ENCODE data around the gene PARP16.
"Not testable (repeated sequence)": the region's sequence is repeated elsewhere in the genome, so short reads cannot be mapped to it uniquely, and the experiment has no call there.

Gene PARP16

DNA sequence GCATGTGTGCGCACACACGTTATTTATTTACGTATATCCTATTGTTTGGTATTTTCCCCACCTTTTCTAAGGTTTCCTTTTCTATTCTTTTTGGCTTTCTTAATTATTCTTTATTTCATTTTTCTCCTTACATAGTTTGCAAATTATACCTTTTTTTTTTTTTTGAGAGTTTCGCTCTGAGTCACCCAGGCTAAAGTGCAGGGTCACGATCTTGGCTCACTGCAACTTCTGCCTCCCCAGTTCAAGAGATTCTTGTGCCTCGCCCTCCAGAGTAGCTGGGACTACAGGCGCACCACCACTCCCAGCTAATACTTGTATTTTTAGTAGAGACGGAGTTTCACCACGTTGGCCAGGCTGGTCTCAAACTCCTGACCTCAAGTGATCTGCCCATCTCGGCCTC lies 55.4 kb downstream of the PARP16 start:
- CTCF ChIA-PET = no interaction called here
- no peak for DNase-seq (ENCODE audit: low read depth, low spot score)
- H3K4me3 ChIP-seq (ENCODE audit: low read depth, low read length) = no peak overlapping the region
- POLR2A ChIA-PET = no interaction called here
- TF ChIP-seq, protein P1, sequence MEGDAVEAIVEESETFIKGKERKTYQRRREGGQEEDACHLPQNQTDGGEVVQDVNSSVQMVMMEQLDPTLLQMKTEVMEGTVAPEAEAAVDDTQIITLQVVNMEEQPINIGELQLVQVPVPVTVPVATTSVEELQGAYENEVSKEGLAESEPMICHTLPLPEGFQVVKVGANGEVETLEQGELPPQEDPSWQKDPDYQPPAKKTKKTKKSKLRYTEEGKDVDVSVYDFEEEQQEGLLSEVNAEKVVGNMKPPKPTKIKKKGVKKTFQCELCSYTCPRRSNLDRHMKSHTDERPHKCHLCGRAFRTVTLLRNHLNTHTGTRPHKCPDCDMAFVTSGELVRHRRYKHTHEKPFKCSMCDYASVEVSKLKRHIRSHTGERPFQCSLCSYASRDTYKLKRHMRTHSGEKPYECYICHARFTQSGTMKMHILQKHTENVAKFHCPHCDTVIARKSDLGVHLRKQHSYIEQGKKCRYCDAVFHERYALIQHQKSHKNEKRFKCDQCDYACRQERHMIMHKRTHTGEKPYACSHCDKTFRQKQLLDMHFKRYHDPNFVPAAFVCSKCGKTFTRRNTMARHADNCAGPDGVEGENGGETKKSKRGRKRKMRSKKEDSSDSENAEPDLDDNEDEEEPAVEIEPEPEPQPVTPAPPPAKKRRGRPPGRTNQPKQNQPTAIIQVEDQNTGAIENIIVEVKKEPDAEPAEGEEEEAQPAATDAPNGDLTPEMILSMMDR (IDR thresholded peaks at IDR 0.05; ENCODE audit: insufficient read depth, low read length, missing control alignments) = no peak

DNA sequence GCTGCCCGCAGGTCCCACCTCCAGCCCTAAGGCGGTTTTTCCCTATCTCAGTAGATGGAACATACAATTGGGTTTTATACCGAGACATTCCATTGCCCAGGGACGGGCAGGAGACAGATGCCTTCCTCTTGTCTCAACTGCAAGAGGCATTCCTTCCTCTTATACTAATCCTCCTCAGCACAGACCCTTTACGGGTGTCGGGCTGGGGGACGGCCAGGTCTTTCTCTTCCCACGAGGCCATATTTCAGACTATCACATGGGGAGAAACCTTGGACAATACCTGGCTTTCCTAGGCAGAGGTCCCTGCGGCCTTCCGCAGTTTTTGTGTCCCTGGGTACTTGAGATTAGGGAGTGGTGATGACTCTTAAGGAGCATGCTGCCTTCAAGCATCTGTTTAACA lies 59.8 kb downstream of the PARP16 start:
- CTCF ChIA-PET; DNase-seq (ENCODE audit: low read depth, low spot score); H3K4me3 ChIP-seq (ENCODE audit: low read depth, low read length); POLR2A ChIA-PET: not testable (repeated sequence)

DNA sequence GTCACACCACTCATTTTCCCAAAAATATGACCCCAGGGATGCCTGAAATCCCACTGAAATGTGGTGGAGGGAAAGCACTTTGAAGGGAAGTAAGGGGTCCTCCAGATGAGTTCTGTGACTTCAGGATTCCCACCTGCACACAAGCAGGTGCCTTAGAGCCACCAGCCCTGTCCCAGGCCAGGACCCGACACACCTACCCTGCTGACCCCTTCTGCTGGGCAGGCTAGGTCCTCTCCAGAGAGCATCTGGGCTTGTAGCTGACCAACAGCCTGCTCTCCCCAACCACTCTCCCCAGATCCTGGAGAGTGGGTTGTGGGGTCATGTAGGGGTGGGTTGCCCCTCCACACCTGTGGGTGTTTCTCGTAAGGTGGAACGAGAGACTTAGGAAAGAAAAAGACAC lies 60.5 kb downstream of the PARP16 start:
- TF ChIP-seq, protein P1 (IDR thresholded peaks at IDR 0.05; ENCODE audit: insufficient read depth, low read length, missing control alignments) = no peak
- no peak overlapping the region for H3K4me3 ChIP-seq (ENCODE audit: low read depth, low read length)
- no peak for DNase-seq (ENCODE audit: low read depth, low spot score)
- ChIA-PET CTCF (no interaction called here), POLR2A (no interaction called here)

DNA sequence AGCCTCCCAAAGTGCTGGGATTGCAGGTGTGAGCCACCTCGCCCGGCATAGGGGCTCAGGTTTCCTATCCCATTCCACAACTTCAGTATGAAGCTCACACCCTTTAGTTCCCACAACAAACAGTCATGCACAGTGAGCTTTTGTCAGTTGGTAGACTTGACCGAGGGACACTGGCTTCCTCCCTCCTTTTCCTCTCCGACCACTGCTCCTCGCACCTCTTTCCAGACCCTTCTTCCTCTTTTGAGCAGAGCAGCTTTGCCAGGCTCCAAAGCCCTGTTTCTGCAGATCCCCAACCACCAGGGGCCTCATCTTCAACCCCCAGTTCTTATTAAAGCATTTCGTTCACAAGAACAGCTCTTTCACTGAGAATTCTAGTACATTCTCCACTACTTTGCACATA lies 62.7 kb downstream of the PARP16 start:
- POLR2A ChIA-PET = no interaction called here
- CTCF ChIA-PET = no interaction called here
- H3K4me3 ChIP-seq (ENCODE audit: low read depth, low read length) = no peak overlapping the region
- TF ChIP-seq, protein P1 (IDR thresholded peaks at IDR 0.05; ENCODE audit: insufficient read depth, low read length, missing control alignments) = no peak
- DNase-seq (ENCODE audit: low read depth, low spot score) = no peak

DNA sequence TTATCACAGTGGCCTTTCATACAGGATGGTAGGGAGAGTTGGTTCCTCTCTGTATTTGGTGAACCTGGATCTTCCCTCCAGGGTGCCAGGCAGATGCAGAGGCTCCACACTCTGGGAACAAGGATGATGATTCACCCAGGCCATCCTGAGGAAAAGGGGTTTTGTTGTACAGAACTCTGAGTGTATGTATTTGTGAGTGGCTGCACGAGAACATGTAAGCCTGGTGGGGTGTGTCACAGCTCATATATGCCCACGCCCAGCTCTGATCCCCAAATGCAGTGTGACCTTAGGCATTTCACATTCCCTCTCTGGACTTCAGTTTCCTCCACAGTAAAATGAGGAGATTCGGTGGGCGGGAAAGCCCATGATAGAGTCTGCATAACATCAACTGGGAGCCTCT lies 63.8 kb downstream of the PARP16 start:
- ChIA-PET POLR2A (no interaction called here), CTCF (no interaction called here)
- no peak for DNase-seq (ENCODE audit: low read depth, low spot score)
- TF ChIP-seq, protein P1 (IDR thresholded peaks at IDR 0.05; ENCODE audit: insufficient read depth, low read length, missing control alignments) = no peak
- H3K4me3 ChIP-seq (ENCODE audit: low read depth, low read length) = no peak overlapping the region

DNA sequence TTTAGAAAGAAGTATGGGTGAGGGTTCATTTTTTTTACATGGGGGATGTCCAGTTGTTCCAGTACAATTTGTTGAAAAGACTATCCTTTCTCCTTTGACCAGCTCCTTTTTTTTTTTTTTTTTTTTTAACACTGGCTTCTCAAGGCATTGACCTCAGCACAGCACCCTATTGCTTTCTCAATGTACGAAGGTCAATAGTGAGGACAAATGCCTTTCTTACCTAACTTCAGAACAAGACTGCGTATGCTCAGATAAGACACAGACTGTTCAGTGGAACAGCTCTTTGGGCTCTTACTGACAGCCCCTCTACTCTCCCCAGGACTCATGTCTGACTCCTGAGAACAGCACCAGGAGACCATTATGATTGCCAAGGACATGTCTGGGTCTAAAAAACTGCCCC lies 65.0 kb downstream of the PARP16 start:
- ChIA-PET CTCF (interaction anchor here (1.4 kb wide), 1 partner anchor 10 kb away, joined by 6 read pairs; the partner anchor contains the start of gene CILP), POLR2A (no interaction called here)
- DNase-seq (ENCODE audit: low read depth, low spot score) = no peak
- TF ChIP-seq, protein P1 (IDR thresholded peaks at IDR 0.05; ENCODE audit: insufficient read depth, low read length, missing control alignments) = no peak
- H3K4me3 ChIP-seq (ENCODE audit: low read depth, low read length) = no peak overlapping the region

DNA sequence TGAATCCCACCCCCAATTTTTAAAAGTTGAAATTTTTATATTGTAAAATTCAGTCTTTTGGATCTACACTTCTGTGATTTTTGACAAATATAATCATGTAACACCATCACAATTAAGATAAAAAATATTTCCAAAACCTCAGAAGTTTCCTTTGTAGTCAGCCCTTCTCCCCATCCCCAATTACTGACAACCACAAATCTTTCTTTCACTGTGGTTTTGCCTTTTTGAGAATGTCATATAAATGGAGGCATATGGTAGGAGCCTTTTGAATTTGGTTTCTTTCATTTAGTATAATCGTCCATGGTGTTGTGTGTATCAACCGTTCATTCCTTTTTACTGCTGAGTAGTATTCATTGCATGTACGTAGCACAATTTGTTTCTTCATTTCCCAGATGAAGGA lies 67.5 kb downstream of the PARP16 start:
- ChIA-PET POLR2A (no interaction called here), CTCF (interaction anchor here (1.9 kb wide), 1 partner anchor 79 kb away, joined by 6 read pairs; no protein-coding TSS in a partner anchor)
- no peak overlapping the region for H3K4me3 ChIP-seq (ENCODE audit: low read depth, low read length)
- DNase-seq (ENCODE audit: low read depth, low spot score) = no peak
- TF ChIP-seq, protein P1 (IDR thresholded peaks at IDR 0.05; ENCODE audit: insufficient read depth, low read length, missing control alignments) = no peak

All from AG04449 (cell line).